Ascending aorta (tissue), 2 donors: Measurements from ENCODE around the gene HSD17B4. TPM values are rescaled to one million over a fixed set of nuclear protein-coding genes. Genes with fewer than 3 reads are reported as not detected.

Experiments used
- DNase-seq, 2 donors: peaks; one replicate each; pipeline ENCODE4 v3.0.0-alpha.2; 2019; ENCODE audit warnings: low spot score in 2 of 2
- H3K27ac ChIP-seq, 2 donors: fragments of 200-600 bp; sonication (generic); one replicate each; pipeline ENCODE4 v1.5.1; 2016 to 2017; ENCODE audit warnings: mild to moderate bottlenecking in 1 of 2
- H3K27me3 ChIP-seq: fragments of 200-600 bp; sonication (generic); one replicate; pipeline ENCODE4 v1.5.1; 2017
- H3K36me3 ChIP-seq, 2 donors: fragments of 200-600 bp; sonication (generic); one replicate each; pipeline ENCODE4 v1.5.1; 2016
- H3K4me1 ChIP-seq, 2 donors: fragments of 200-600 bp; sonication (generic); one replicate each; pipeline ENCODE4 v1.5.1; 2016 to 2017; ENCODE audit warnings: mild to moderate bottlenecking in 1 of 2
- H3K4me3 ChIP-seq, 2 donors: fragments of 200-600 bp; sonication (generic); one replicate each; pipeline ENCODE4 v1.5.1; 2016 to 2017; ENCODE audit warnings: mild to moderate bottlenecking in 1 of 2
- H3K9me3 ChIP-seq, 2 donors: fragments of 200-600 bp; sonication (generic); one replicate each; pipeline ENCODE4 v1.5.1; 2016
- intact Hi-C: fragments of 100-400 bp; cut with DNase I; formaldehyde crosslinking; loops from one replicate; pipeline ENCODE4 v1.15.1; 2023
- total RNA-seq: library from RNA; depleted of rRNA; stranded (reverse); fragments of >200 nt; gene quantifications from one replicate; pipeline ENCODE4 v1.1.0, GENCODE V29; 2016
- TF ChIP-seq, protein P1 (sequence below), 3 experiments: fragments of 200-600 bp in 2 of 3; fragments of 450-650 bp in 1 of 3; sonication (generic) in 2 of 3; IDR thresholded peaks; one replicate each; pipeline ENCODE4 v1.5.1; 2016 to 2019; ENCODE audit warnings: antibody characterized with exemption in 3 of 3, mild to moderate bottlenecking in 1 of 3, moderate library complexity in 1 of 3

Gene HSD17B4
- total RNA-seq, 1 donor from 2014 or later = 65.0 TPM

DNA sequence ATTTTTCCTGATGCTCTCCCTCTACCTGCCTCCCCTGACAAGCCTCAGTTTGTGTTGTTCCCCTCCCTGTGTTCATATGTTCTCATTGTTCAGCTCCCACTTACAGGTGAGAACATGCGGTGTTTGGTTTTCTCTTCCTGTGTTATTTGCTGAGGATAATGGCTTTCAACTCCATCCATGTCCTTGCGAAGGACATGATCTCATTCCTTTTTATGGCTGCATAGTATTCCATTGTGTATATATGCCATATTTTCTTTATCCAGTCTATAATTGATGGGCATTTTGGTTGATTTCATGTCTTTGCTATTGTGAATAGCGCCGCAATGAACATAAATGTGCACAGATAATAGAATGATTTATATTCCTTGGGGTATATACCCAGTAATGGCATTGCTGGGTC lies 99.5 kb downstream of the HSD17B4 start:
- Histone ChIP-seq H3K36me3 (no peaks in the 10 kb centered on the region), H3K4me3 (no peak overlapping the region), H3K27me3 (no peaks in the 10 kb centered on the region), H3K27ac (no peak overlapping the region), H3K9me3 (peaks cover 0 to 5% of the 10 kb centered on the region in 2 donors), H3K4me1 (no peaks in the 10 kb centered on the region)
- TF ChIP-seq, protein P1, sequence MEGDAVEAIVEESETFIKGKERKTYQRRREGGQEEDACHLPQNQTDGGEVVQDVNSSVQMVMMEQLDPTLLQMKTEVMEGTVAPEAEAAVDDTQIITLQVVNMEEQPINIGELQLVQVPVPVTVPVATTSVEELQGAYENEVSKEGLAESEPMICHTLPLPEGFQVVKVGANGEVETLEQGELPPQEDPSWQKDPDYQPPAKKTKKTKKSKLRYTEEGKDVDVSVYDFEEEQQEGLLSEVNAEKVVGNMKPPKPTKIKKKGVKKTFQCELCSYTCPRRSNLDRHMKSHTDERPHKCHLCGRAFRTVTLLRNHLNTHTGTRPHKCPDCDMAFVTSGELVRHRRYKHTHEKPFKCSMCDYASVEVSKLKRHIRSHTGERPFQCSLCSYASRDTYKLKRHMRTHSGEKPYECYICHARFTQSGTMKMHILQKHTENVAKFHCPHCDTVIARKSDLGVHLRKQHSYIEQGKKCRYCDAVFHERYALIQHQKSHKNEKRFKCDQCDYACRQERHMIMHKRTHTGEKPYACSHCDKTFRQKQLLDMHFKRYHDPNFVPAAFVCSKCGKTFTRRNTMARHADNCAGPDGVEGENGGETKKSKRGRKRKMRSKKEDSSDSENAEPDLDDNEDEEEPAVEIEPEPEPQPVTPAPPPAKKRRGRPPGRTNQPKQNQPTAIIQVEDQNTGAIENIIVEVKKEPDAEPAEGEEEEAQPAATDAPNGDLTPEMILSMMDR (IDR thresholded peaks at IDR 0.05) = no peak
- DNase-seq = no peak
- intact Hi-C loops = no loop called here

DNA sequence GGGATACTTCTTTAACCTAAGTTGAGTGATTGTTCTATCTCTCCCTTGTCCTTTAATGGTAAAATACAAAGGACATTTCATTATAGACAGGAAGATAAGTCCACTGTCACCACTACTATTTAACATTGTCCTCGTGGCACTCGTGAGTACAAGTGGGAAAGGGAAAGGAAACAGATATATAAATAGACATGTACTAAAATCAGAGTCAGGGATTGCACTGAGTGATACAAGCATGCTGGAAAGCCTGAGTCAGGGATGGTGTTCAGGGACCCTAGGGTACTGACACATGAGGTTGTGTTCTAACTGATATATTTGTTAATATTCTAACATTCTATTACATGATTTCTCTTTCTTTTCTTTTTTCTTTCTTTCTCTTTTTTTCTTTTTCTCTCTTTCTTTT lies 102.3 kb downstream of the HSD17B4 start:
- Histone ChIP-seq H3K9me3 (peaks cover 0 to 16% of the 10 kb centered on the region in 2 donors), H3K36me3 (peaks cover 0 to 5% of the 10 kb centered on the region in 2 donors), H3K4me1 (no peaks in the 10 kb centered on the region), H3K4me3 (no peak overlapping the region), H3K27me3 (no peaks in the 10 kb centered on the region), H3K27ac (no peak overlapping the region)
- intact Hi-C loops = no loop called here
- TF ChIP-seq, protein P1 (IDR thresholded peaks at IDR 0.05) = no peak
- DNase-seq = no peak

DNA sequence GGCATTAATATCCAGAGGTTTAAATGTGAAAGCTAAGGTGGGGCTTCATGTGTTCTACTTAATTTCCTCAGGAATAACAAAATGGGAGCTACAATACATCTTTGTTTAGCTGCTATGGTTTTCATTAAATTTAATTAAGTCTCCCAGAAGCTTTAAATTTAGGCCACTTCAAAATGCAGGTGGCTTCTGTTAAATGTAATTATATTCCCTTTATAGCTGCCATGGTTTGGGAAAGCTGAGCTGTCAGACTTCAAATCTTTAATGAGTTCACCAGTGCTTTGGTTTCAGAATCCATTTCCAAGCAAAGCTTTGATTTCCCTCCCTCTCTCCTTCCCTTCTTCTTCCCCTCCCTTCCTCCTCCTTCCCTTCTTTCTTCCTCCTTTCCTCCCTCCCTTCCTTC lies 118.6 kb downstream of the HSD17B4 start:
- TF ChIP-seq, protein P1 (IDR thresholded peaks at IDR 0.05) = no peak
- no peaks in the 10 kb centered on the region for H3K4me1 ChIP-seq
- H3K36me3 ChIP-seq = no peaks in the 10 kb centered on the region
- H3K27me3 ChIP-seq = no peaks in the 10 kb centered on the region
- intact Hi-C loops = no loop called here
- H3K4me3 ChIP-seq = no peak overlapping the region
- DNase-seq = no peak
- H3K9me3 ChIP-seq = no peaks in the 10 kb centered on the region
- no peak overlapping the region for H3K27ac ChIP-seq

DNA sequence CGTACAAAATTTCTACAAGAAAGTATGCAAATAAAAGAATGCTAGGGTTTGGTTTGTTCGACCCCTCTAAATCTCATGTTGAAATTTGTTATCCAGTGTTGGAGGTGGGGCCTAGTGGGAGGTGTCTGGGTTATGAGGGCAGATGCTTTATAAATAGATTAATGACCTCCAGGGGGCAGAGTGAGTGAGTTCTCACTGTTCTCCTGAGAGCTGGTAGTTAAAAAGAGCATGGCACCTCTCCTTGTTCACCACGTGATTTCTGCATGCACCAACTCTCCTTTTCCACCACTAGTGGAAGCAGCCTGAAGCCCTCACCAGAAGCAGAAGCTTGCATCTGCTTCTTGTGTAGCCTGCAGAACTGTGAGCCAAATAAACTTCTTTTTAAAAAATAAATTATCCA lies 126.6 kb downstream of the HSD17B4 start:
- H3K4me3 ChIP-seq = no peak overlapping the region
- H3K9me3 ChIP-seq = no peaks in the 10 kb centered on the region
- no peaks in the 10 kb centered on the region for H3K4me1 ChIP-seq
- no peak overlapping the region for H3K27ac ChIP-seq
- TF ChIP-seq, protein P1 (IDR thresholded peaks at IDR 0.05) = no peak
- H3K27me3 ChIP-seq = no peaks in the 10 kb centered on the region
- no peaks in the 10 kb centered on the region for H3K36me3 ChIP-seq
- intact Hi-C loops = no loop called here
- no peak for DNase-seq

DNA sequence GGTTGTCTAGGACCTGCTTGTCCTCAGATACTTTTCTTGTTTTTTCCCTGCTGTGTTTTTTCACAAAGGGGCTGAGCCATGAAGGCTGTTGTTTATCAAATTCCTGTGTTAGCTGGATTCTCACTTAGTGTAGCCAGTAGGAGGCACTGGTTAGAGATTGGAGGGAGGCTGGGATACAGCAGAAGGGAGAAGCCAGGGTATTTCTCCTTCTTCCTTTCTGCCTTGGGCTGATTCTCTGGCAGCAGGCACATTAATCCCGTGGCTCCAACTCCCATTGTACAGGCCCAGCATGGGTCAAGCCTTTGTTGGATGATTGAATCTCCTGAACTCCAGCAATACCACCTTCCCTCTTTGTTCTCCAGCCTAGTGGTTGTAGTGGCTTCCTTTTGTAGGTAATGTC lies 130.7 kb downstream of the HSD17B4 start:
- H3K27ac ChIP-seq = no peak overlapping the region

More for the DNA sequence above, 130.7 kb downstream of the HSD17B4 start:
- Histone ChIP-seq H3K9me3 (no peaks in the 10 kb centered on the region), H3K36me3 (no peaks in the 10 kb centered on the region), H3K4me3 (no peak overlapping the region), H3K4me1 (no peaks in the 10 kb centered on the region), H3K27me3 (no peaks in the 10 kb centered on the region)
- intact Hi-C loops = no loop called here
- no peak for DNase-seq
- TF ChIP-seq, protein P1 (IDR thresholded peaks at IDR 0.05) = no peak
